ENCODE data around the gene C1orf105.
A peak's percentile ranks its signal among the peaks of the same experiment; 100 is the strongest.
"Not testable (repeated sequence)": the region's sequence is repeated elsewhere in the genome, so short reads cannot be mapped to it uniquely, and the experiment has no call there.

Gene C1orf105

GRCh38 chr1:172420385-172420784 is at the start of gene C1orf105:
TSS of gene C1orf105 (plus strand) at chr1:172420685. CDS start at chr1:172420886, 201 bp downstream.
- DNase-seq: no peak
- H3K27me3 ChIP-seq (replicated peaks): no peaks in the 10 kb centered on the region
- in situ Hi-C loops (cut with HindIII; ENCODE audit: low pct_ligation_motif_present, low sequenced_read_pairs): loop anchor here (25.0 kb wide), 1 partner anchor 408 kb away; no protein-coding TSS in a partner anchor
- TF ChIP-seq CTCF (IDR thresholded peaks at IDR 0.05; ENCODE audit: low read depth, low read length, missing control alignments): no peak
- H3K27ac ChIP-seq: no peak within 1 kb of the TSS
- no peaks in the 10 kb centered on the region for H3K36me3 ChIP-seq (replicated peaks)
- no peak within 1 kb of the TSS for H3K4me3 ChIP-seq (ENCODE audit: low read depth, low read length)

GRCh38 chr1:172371646-172372045 is 48.8 kb upstream of the C1orf105 start:
- DNase-seq; in situ Hi-C loops (cut with HindIII; ENCODE audit: low pct_ligation_motif_present, low sequenced_read_pairs); H3K27ac ChIP-seq; H3K4me3 ChIP-seq (ENCODE audit: low read depth, low read length); H3K36me3 ChIP-seq (replicated peaks); H3K27me3 ChIP-seq (replicated peaks): not testable (repeated sequence)

- no peaks in the 10 kb centered on the region for H3K27me3 ChIP-seq (replicated peaks)
- no peak overlapping the region for H3K4me3 ChIP-seq (ENCODE audit: low read depth, low read length)
- TF ChIP-seq CTCF (IDR thresholded peaks at IDR 0.05; ENCODE audit: low read depth, low read length, missing control alignments): no peak
- no peak overlapping the region for H3K27ac ChIP-seq
- DNase-seq: peak; percentile 32
- H3K36me3 ChIP-seq (replicated peaks): no peaks in the 10 kb centered on the region
- in situ Hi-C loops (cut with HindIII; ENCODE audit: low pct_ligation_motif_present, low sequenced_read_pairs): no loop called here
These were observed 46.6 kb upstream of the C1orf105 start for GRCh38 chr1:172373864-172374263.

- Histone ChIP-seq H3K27me3 (replicated peaks) (no peaks in the 10 kb centered on the region), H3K36me3 (replicated peaks) (no peaks in the 10 kb centered on the region), H3K4me3 (ENCODE audit: low read depth, low read length) (no peak overlapping the region), H3K27ac (no peak overlapping the region)
- no peak for TF ChIP-seq CTCF (IDR thresholded peaks at IDR 0.05; ENCODE audit: low read depth, low read length, missing control alignments)
- no peak for DNase-seq
- in situ Hi-C loops (cut with HindIII; ENCODE audit: low pct_ligation_motif_present, low sequenced_read_pairs): no loop called here
These were observed 45.3 kb upstream of the C1orf105 start for GRCh38 chr1:172375211-172375631.

GRCh38 chr1:172376431-172376830 is 44.1 kb upstream of the C1orf105 start:
- Histone ChIP-seq H3K36me3 (replicated peaks) (no peaks in the 10 kb centered on the region), H3K27me3 (replicated peaks) (no peaks in the 10 kb centered on the region), H3K4me3 (ENCODE audit: low read depth, low read length) (no peak overlapping the region), H3K27ac (no peak overlapping the region)
- in situ Hi-C loops (cut with HindIII; ENCODE audit: low pct_ligation_motif_present, low sequenced_read_pairs): no loop called here
- DNase-seq: no peak
- no peak for TF ChIP-seq CTCF (IDR thresholded peaks at IDR 0.05; ENCODE audit: low read depth, low read length, missing control alignments)

GRCh38 chr1:172377565-172377964 is 42.9 kb upstream of the C1orf105 start:
- Histone ChIP-seq H3K27ac (no peak overlapping the region), H3K27me3 (replicated peaks) (no peaks in the 10 kb centered on the region), H3K36me3 (replicated peaks) (no peaks in the 10 kb centered on the region), H3K4me3 (ENCODE audit: low read depth, low read length) (no peak overlapping the region)
- no peak for DNase-seq
- in situ Hi-C loops (cut with HindIII; ENCODE audit: low pct_ligation_motif_present, low sequenced_read_pairs): no loop called here
- TF ChIP-seq CTCF (IDR thresholded peaks at IDR 0.05; ENCODE audit: low read depth, low read length, missing control alignments): no peak

Measured in brain microvascular endothelial cell (primary cell).